GM20431 (cell line): ENCODE results near the gene ATP5PF.
"Not testable (repeated sequence)": the region's sequence is repeated elsewhere in the genome, so short reads cannot be mapped to it uniquely, and the experiment has no call there.

Experiments
- in situ Hi-C: fragments of 300-500 bp; cut with MseI, MboI; formaldehyde crosslinking; loops from one replicate; pipeline ENCODE4 v1.15.0; 2020; ENCODE audit warnings: low sequenced_read_pairs; ENCODE audit not compliant: unreplicated experiment

Gene ATP5PF

GRCh38 chr21:25732091-25732760 lies 2.5 kb downstream of the ATP5PF start:
- in situ Hi-C loops = loop anchor here (25.0 kb wide), 1 partner anchor 320 kb away; no protein-coding TSS in a partner anchor

DNA sequence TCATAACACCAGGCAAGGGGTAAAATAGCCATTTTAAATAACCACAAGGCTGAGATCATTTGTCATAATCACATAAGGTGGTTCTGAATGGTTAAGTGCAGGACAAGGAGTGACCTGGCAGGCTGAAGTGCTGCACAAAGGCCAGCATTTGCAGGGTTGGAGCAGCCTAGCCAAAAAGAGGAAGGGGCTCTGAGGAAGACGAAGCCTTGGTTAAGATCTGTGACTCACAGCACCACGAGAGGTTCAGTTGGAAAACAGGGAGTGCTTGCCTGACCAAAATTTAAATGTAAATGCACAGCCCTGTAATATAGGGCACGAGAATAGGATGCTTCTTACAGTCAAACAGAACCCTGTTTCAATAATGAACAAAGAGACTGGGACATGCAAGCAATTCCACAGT lies 12.1 kb downstream of the ATP5PF start:
- in situ Hi-C loops = no loop called here

DNA sequence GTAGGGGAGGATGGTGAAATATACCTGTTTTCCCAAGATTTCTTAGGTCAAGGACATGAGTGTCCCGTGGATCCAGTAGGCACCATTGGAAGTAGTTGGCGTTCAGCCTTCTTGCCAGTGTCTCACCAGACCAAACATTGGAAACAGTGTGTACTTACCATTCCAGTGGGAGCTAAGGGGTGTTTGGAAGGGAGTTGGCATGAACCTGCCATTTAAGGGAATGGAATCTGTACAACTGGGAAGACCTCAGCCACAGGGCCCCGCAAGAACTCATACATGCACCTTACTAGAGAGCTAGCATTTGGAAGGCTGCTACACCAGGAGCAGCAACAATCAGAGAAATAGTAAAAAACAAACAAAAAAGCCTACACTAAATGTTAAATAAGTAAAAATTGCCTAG lies 12.7 kb downstream of the ATP5PF start:
- in situ Hi-C loops = no loop called here

GRCh38 chr21:25717491-25718147 lies 17.1 kb downstream of the ATP5PF start:
- in situ Hi-C loops = loop anchor here (10.0 kb wide), 1 partner anchor 103 kb away; no protein-coding TSS in a partner anchor

- in situ Hi-C loops = loop anchor here (10.0 kb wide), 1 partner anchor 99 kb away; no protein-coding TSS in a partner anchor
Observed at GRCh38 chr21:25714066-25714465, 20.6 kb downstream of the ATP5PF start.

- in situ Hi-C loops = loop anchor here (10.0 kb wide), 1 partner anchor 96 kb away; no protein-coding TSS in a partner anchor
Observed at GRCh38 chr21:25710550-25710949, 24.2 kb downstream of the ATP5PF start.

GRCh38 chr21:25709684-25710265 lies 24.9 kb downstream of the ATP5PF start:
- in situ Hi-C loops = loop anchor here (10.0 kb wide), 1 partner anchor 95 kb away; no protein-coding TSS in a partner anchor

DNA sequence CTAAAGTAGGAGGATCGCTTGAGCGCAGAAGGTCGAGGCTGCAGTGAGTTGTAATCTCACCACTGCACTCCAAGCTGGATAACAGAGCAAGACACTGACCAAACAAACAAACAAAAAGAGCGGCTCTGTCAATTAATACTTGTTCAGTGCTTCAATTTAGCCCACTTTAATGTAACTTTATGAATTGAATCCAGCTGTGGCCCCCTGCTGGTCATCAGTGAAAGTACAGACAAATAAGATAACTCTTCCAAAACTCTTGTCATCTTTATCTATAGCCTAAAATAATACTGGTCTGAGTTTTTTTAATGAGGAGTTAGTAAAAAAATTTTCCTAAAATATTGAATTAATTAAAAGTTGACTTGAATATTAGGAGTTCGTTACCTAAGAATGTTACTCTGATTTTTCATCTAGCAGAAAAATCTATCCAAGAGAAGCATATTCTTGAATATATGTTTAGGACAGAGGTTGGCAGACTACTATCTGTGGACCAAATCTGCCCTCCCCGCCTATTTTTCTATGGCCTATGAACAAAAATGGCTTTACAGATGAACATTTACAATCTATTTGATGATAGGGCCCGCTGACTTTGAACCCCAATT lies 26.1 kb downstream of the ATP5PF start:
- in situ Hi-C loops = no loop called here

DNA sequence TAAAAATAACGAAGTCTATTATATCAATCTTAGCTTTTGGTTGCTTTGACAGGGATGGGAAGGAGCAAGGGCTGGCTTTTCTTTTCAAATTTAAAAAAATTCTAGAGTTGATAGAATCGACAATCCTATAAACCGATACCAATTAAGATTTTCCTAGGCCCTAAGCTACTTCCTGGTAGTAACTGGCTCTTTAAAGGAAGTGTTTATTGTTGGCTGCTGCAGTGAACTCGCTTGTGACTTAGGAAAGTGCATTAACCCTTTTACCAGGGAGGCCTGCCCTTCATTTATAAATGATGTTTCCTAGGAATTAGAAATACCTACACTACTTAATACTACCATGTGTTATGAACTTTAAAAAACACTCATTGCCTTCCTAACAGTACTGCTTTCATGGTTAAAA lies 33.2 kb downstream of the ATP5PF start:
- in situ Hi-C loops = no loop called here

- in situ Hi-C loops = no loop called here
Observed at GRCh38 chr21:25700741-25701140, 34.0 kb downstream of the ATP5PF start.

DNA sequence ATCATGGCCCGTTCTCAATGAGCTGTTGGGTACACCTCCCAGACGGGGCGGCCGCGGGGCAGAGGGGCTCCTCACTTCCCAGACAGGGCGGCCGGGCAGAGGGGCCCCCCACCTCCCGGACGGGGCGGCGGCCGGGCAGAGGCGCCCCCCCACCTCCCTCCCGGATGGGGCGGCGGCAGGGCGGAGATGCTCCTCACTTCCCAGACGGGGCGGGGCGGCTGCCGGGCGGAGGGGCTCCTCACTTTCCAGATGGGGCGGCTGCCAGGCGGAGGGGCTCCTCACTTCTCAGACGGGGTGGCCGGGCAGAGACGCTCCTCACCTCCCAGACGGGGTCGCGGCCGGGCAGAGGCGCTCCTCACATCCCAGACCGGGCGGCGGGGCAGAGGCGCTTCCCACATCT lies 39.2 kb downstream of the ATP5PF start:
- in situ Hi-C loops = not testable (repeated sequence)

DNA sequence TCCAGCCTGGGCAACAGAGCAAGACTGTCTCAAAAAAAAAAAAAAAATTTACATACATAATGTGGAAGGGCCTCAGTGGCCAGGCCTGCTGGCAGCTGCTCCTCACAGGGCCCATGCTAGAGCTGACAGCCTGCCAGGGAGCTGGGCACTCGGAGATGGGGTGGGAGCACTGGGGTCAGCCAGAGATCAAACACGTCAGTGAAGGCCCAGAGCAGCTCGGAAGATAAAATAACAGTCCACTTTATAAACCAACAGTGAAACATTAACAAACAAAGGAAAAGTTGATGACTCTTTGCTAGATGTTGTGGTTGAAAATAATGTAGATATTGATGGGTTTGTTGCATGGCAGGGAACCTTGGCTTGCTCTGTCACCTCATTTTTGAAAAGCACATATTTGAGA lies 42.7 kb downstream of the ATP5PF start:
- in situ Hi-C loops = no loop called here

- in situ Hi-C loops = no loop called here
Observed at GRCh38 chr21:25689226-25689625, 45.5 kb downstream of the ATP5PF start.

DNA sequence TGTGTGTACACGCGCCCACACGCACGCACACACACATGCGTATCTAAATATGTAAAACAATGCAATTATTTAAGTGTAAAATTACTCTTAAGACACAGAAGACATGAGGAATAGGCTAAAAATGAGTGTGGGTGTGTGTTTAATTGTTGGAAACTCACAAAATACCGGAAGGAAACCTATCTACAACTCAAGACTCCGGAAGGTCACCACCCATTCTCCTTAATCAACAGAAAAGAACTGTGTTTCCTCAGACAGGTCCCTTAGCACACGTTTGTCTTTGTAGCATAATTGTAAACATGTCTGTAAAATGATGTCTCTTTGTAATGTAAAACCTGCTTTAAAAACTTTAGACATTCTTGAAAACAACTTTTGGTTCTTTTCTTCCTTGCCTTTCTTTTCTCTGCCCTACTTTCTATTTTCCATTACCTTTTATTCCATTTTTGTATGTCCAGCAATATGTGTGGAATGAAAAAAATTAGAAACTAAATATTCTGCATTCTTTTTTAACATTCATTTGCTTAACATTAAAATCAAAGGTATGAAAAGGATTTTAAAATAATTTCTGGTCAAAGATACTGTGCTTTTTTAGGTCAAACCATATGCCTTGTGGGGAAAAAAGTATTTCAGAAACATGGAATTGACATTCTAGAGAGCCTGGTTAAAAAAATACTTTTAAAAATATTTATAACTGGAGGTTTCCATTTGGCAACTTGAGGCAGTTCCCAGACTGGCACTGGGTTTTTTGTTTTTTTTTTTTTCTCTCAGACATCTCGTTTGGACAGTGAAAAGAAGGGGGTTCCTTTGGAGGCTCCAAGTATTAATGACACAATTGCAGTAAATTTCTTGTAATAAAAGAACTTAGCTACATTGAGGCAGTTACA lies 46.2 kb downstream of the ATP5PF start:
- in situ Hi-C loops = no loop called here

DNA sequence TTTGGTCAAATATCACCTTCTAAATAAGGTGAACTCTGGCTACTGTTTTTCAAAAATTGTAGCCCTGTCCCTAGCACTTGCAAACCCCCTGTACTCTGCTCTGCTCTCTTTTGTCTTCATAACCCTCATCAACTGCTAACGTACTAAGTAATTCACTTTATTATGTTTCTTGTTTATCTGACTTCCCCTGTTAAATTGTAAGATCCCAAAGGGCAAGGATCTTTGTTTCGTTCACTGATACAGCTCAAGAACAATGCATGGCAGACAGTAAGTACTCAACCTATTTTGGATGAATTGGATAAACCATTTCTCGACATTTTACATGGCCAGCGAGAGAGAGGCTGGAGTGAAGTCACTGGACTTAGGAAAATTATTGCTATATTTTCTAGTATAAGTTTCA lies 46.9 kb downstream of the ATP5PF start:
- in situ Hi-C loops = no loop called here

DNA sequence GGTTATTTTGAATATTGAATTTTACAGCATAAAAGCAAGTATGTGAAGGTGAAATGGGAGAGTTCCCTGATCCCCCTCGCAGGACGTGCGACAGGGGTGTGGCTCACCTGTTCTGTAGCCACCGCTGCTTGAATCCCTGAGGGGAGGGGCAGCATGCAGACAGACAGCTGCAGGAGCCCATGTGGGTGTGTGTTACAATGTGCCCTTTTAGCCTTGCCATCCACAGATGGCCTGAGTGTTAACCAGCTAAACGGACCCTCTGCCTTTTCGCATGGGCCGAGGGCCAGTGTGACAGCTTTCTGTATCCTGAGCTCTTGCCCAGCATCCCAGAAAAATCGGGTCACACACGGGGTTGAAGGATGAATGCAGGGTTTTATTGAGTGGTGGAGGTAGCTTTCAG lies 52.3 kb downstream of the ATP5PF start:
- in situ Hi-C loops = no loop called here

GRCh38 chr21:25676451-25676850 lies 58.3 kb downstream of the ATP5PF start:
- in situ Hi-C loops = no loop called here
